Liver (tissue), 9 donors: Measurements from ENCODE around the gene LEKR1. TPM values are rescaled to one million over a fixed set of nuclear protein-coding genes. Genes with fewer than 3 reads are reported as not detected.

Experiments
- DNase-seq: peaks from one replicate; pipeline ENCODE4 v3.0.0-alpha.2; 2017; ENCODE audit warnings: low spot score
- H3K27ac ChIP-seq, 2 donors: one replicate each; pipeline ENCODE4 v1.7.0; 2013; ENCODE audit warnings: inconsistent platforms in 2 of 2, low read length in 2 of 2, control low read depth in 1 of 2, low read depth in 1 of 2, mild to moderate bottlenecking in 1 of 2
- H3K27me3 ChIP-seq, 4 donors: one replicate each; pipeline versions ENCODE4 v1.6.1 to v1.7.0; 2013; ENCODE audit warnings: low read length in 3 of 4, inconsistent platforms in 1 of 4, mild to moderate bottlenecking in 1 of 4, moderate library complexity in 1 of 4; ENCODE audit not compliant: control insufficient read depth in 4 of 4, insufficient read depth in 4 of 4
- H3K36me3 ChIP-seq, 4 donors: one replicate each; pipeline versions ENCODE4 v1.6.1 to v1.7.0; 2013; ENCODE audit warnings: low read length in 3 of 4, mild to moderate bottlenecking in 3 of 4, low read depth in 1 of 4, moderate library complexity in 1 of 4; ENCODE audit not compliant: control insufficient read depth in 4 of 4, insufficient read depth in 3 of 4
- H3K4me1 ChIP-seq, 4 donors: one replicate each; pipeline versions ENCODE4 v1.6.1 to v1.7.0; 2013; ENCODE audit warnings: low read length in 3 of 4, mild to moderate bottlenecking in 3 of 4, moderate library complexity in 1 of 4; ENCODE audit not compliant: control insufficient read depth in 4 of 4, insufficient read depth in 4 of 4
- H3K4me3 ChIP-seq, 3 donors: one replicate each; pipeline versions ENCODE4 v1.6.1 to v1.7.0; 2013; ENCODE audit warnings: low read length in 3 of 3, control low read depth in 1 of 3, low read depth in 1 of 3, mild to moderate bottlenecking in 1 of 3
- H3K9ac ChIP-seq, 2 donors: one replicate each; pipeline ENCODE4 v1.7.0; 2013; ENCODE audit warnings: low read length in 2 of 2, mild to moderate bottlenecking in 2 of 2, moderate library complexity in 2 of 2, control low read depth in 1 of 2, low read depth in 1 of 2
- H3K9me3 ChIP-seq, 4 donors: one replicate each; pipeline versions ENCODE4 v1.6.1 to v1.7.0; 2013; ENCODE audit warnings: low read length in 3 of 4; ENCODE audit not compliant: control insufficient read depth in 4 of 4
- GABPA ChIP-seq, 2 donors: IDR thresholded peaks in 1 of 2; conservative IDR thresholded peaks in 1 of 2; 2 replicates each; pipeline ENCODE4 v1.6.1; 2016; ENCODE audit warnings: antibody characterized with exemption in 2 of 2, mild to moderate bottlenecking in 1 of 2, moderate library complexity in 1 of 2
- HNF4A ChIP-seq, 2 donors: conservative IDR thresholded peaks; 2 replicates each; pipeline ENCODE4 v1.6.1; 2016; ENCODE audit warnings: antibody characterized with exemption in 2 of 2, mild to moderate bottlenecking in 2 of 2
- HNF4G ChIP-seq: IDR thresholded peaks from 2 replicates; pipeline ENCODE4 v1.6.1; 2016; ENCODE audit warnings: antibody characterized with exemption
- JUND ChIP-seq, 2 donors: IDR thresholded peaks; 2 replicates each; pipeline ENCODE4 v1.6.1; 2016; ENCODE audit warnings: antibody characterized with exemption in 2 of 2
- NR2F2 ChIP-seq: IDR thresholded peaks from 2 replicates; pipeline ENCODE4 v1.6.1; 2016; ENCODE audit warnings: antibody characterized with exemption
- RAD21 ChIP-seq, 2 donors: IDR thresholded peaks; 2 replicates each; pipeline ENCODE4 v1.6.1; 2016; ENCODE audit warnings: antibody characterized with exemption in 2 of 2, mild to moderate bottlenecking in 2 of 2
- RXRA ChIP-seq, 2 donors: IDR thresholded peaks; 2 replicates each; pipeline ENCODE4 v1.6.1; 2017 to 2018; ENCODE audit warnings: antibody characterized with exemption in 2 of 2, mild to moderate bottlenecking in 1 of 2
- TAF1 ChIP-seq: conservative IDR thresholded peaks from 2 replicates; pipeline ENCODE4 v1.6.1; 2016; ENCODE audit warnings: antibody characterized with exemption, mild to moderate bottlenecking
- YY1 ChIP-seq: IDR thresholded peaks from 2 replicates; pipeline ENCODE4 v1.6.1; 2016; ENCODE audit warnings: antibody characterized with exemption, mild to moderate bottlenecking
- WGBS: extraction: QIAGEN DNeasy Blood & Tissue Kit; methylation state at CpG from one replicate; pipeline ENCODE4 v1.1.7; 2013; 5-methylcytosine and 5-hydroxymethylcytosine counted together
- polyA plus RNA-seq, 2 donors: library from polyadenylated mRNA; stranded (reverse) in 1 of 2; unstranded in 1 of 2; fragments of 200-250 nt in 1 of 2; fragments of >200 nt in 1 of 2; fragmentation: Nextera tagmentation in 1 of 2; extraction: Ambion mirVana in 1 of 2; gene quantifications; one replicate each; pipeline versions ENCODE4 v1.2.1 to v1.2.3, GENCODE V29; 2013 to 2015
- total RNA-seq, 2 donors: library from RNA; depleted of rRNA; stranded (reverse); fragments of >200 nt; gene quantifications; one replicate each; pipeline ENCODE4 v1.2.3, GENCODE V29; 2014
- TF ChIP-seq, protein P1 (sequence below): IDR thresholded peaks from 2 replicates; pipeline ENCODE4 v1.6.1; 2016; ENCODE audit warnings: antibody characterized with exemption
- TF ChIP-seq, protein P2 (sequence below): IDR thresholded peaks from 2 replicates; pipeline ENCODE4 v1.6.1; 2016; ENCODE audit warnings: antibody characterized with exemption
- TF ChIP-seq, protein P3 (sequence below): IDR thresholded peaks from 2 replicates; pipeline ENCODE4 v1.6.1; 2016; ENCODE audit warnings: antibody characterized with exemption, mild to moderate bottlenecking
- TF ChIP-seq, protein P4 (sequence below): IDR thresholded peaks from 2 replicates; pipeline ENCODE4 v1.6.1; 2016; ENCODE audit warnings: antibody characterized with exemption
- donor health status: healthy.
- donor health status: healthy.
- donor health status: healthy.
- donor health status: healthy.
- donor health status: healthy.

Gene LEKR1
- total and polyA plus RNA-seq, 4 donors, result 0.19 to 0.72 (median 0.44) TPM

DNA sequence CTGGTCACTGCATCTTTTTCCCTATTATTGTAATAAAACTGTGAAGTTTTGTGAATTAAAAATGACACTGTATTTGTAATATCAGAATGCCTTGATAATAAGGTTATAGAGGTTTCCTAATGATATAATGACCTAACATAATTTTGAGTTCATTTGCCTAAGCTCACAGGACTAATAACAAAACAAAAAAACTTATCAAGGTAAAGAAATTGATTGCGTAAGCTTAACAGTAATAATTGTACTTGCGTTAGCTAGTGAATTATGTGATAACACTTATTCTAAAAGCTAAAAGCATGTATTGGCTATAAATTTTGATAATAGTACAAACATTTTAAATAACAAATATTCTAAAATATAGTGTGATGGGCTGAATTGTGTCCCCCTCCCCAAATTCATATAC, 112.6 kb downstream of the LEKR1 start:
- no peak overlapping the region for H3K9ac ChIP-seq

DNA sequence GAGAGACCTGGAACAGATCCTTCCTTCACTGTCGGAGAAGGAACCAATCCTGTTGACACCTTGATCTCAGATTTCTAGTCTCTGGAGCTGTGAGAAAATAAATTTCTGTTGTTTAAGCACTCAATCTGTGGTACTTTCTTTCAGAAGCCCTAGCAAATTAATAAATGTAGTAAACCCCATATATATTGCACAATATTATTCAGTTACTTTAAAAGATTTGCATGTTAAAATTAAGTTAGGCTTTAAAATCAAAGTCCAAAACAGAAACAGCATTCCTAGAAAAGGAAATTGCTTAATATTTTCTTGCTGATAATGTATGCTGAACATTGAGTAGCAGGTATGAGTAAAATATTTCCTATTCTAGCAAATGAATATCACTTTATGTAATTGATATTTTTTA, 113.2 kb downstream of the LEKR1 start:
- Histone ChIP-seq H3K27me3 (no peaks in the 10 kb centered on the region), H3K4me1 (no peaks in the 10 kb centered on the region), H3K36me3 (no peaks in the 10 kb centered on the region), H3K27ac (no peak overlapping the region), H3K4me3 (no peak overlapping the region), H3K9ac (no peak overlapping the region), H3K9me3 (no peaks in the 10 kb centered on the region)
- no peak for DNase-seq
- TF ChIP-seq TAF1, result no peak
- no peak for TF ChIP-seq RAD21 (IDR thresholded peaks at IDR 0.05)
- TF ChIP-seq, protein P1, sequence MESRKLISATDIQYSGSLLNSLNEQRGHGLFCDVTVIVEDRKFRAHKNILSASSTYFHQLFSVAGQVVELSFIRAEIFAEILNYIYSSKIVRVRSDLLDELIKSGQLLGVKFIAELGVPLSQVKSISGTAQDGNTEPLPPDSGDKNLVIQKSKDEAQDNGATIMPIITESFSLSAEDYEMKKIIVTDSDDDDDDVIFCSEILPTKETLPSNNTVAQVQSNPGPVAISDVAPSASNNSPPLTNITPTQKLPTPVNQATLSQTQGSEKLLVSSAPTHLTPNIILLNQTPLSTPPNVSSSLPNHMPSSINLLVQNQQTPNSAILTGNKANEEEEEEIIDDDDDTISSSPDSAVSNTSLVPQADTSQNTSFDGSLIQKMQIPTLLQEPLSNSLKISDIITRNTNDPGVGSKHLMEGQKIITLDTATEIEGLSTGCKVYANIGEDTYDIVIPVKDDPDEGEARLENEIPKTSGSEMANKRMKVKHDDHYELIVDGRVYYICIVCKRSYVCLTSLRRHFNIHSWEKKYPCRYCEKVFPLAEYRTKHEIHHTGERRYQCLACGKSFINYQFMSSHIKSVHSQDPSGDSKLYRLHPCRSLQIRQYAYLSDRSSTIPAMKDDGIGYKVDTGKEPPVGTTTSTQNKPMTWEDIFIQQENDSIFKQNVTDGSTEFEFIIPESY, result no peak
- TF ChIP-seq, protein P2, sequence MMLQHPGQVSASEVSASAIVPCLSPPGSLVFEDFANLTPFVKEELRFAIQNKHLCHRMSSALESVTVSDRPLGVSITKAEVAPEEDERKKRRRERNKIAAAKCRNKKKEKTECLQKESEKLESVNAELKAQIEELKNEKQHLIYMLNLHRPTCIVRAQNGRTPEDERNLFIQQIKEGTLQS, result no peak
- TF ChIP-seq GABPA (IDR thresholded peaks at IDR 0.05 in 1 of 2, conservative IDR thresholded peaks at IDR 0.05 in 1 of 2), result no peak
- TF ChIP-seq HNF4A (conservative IDR thresholded peaks at IDR 0.05), result no peak
- TF ChIP-seq, protein P3, sequence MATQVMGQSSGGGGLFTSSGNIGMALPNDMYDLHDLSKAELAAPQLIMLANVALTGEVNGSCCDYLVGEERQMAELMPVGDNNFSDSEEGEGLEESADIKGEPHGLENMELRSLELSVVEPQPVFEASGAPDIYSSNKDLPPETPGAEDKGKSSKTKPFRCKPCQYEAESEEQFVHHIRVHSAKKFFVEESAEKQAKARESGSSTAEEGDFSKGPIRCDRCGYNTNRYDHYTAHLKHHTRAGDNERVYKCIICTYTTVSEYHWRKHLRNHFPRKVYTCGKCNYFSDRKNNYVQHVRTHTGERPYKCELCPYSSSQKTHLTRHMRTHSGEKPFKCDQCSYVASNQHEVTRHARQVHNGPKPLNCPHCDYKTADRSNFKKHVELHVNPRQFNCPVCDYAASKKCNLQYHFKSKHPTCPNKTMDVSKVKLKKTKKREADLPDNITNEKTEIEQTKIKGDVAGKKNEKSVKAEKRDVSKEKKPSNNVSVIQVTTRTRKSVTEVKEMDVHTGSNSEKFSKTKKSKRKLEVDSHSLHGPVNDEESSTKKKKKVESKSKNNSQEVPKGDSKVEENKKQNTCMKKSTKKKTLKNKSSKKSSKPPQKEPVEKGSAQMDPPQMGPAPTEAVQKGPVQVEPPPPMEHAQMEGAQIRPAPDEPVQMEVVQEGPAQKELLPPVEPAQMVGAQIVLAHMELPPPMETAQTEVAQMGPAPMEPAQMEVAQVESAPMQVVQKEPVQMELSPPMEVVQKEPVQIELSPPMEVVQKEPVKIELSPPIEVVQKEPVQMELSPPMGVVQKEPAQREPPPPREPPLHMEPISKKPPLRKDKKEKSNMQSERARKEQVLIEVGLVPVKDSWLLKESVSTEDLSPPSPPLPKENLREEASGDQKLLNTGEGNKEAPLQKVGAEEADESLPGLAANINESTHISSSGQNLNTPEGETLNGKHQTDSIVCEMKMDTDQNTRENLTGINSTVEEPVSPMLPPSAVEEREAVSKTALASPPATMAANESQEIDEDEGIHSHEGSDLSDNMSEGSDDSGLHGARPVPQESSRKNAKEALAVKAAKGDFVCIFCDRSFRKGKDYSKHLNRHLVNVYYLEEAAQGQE, result no peak
- no peak for TF ChIP-seq YY1
- TF ChIP-seq, protein P4, sequence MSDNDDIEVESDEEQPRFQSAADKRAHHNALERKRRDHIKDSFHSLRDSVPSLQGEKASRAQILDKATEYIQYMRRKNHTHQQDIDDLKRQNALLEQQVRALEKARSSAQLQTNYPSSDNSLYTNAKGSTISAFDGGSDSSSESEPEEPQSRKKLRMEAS, result no peak
- 93% methylated on average over 1 of the region's 1 CpG for WGBS

More for the DNA sequence above, 112.6 kb downstream of the LEKR1 start:
- Histone ChIP-seq H3K9me3 (no peaks in the 10 kb centered on the region), H3K27me3 (no peaks in the 10 kb centered on the region), H3K27ac (no peak overlapping the region), H3K4me3 (no peak overlapping the region), H3K36me3 (no peaks in the 10 kb centered on the region), H3K4me1 (no peaks in the 10 kb centered on the region)
- no peak for TF ChIP-seq HNF4G
- TF ChIP-seq, protein P2, result no peak
- no peak for TF ChIP-seq JUND (IDR thresholded peaks at IDR 0.05)
- no peak for TF ChIP-seq RXRA (IDR thresholded peaks at IDR 0.05)
- no peak for TF ChIP-seq NR2F2
- TF ChIP-seq GABPA (IDR thresholded peaks at IDR 0.05 in 1 of 2, conservative IDR thresholded peaks at IDR 0.05 in 1 of 2), result no peak
- no peak for TF ChIP-seq TAF1
- no peak for DNase-seq
- WGBS, result 94% methylated on average over 2 of the region's 2 CpGs
